ENCODE results near the gene TULP4. TPM values are rescaled to one million over a fixed set of nuclear protein-coding genes. Genes with fewer than 3 reads are reported as not detected.
"Not testable (repeated sequence)": the region's sequence is repeated elsewhere in the genome, so short reads cannot be mapped to it uniquely, and the experiment has no call there.

TULP4 gene
- total RNA-seq, 2 donors from 2014 or later = 111 to 119 TPM

GRCh38 chr6:158388727-158389126, 76.5 kb downstream of the TULP4 start:
- Histone ChIP-seq H3K27me3 (replicated peaks; ENCODE audit: insufficient read depth) (no peaks in the 10 kb centered on the region), H3K9me3 (no peaks in the 10 kb centered on the region), H3K36me3 (no peaks in the 10 kb centered on the region), H3K4me1 (replicated peaks) (no peaks in the 10 kb centered on the region), H3K27ac (no peak overlapping the region), H3K4me3 (no peak overlapping the region)
- 28% methylated on average over 2 of the region's 2 CpGs for WGBS
- DNase-seq (ENCODE audit: low spot score) = no peak
- TF ChIP-seq POLR2A (IDR thresholded peaks at IDR 0.05) = no peak
- TF ChIP-seq CTCF (IDR thresholded peaks at IDR 0.05) = no peak
- no peak for TF ChIP-seq POLR2AphosphoS5 (IDR thresholded peaks at IDR 0.05)
- intact Hi-C loops (cut with DNase I) = no loop called here

- Histone ChIP-seq H3K4me3 (no peak overlapping the region), H3K27ac (no peak overlapping the region), H3K36me3 (no peaks in the 10 kb centered on the region), H3K9me3 (no peaks in the 10 kb centered on the region), H3K4me1 (replicated peaks) (no peaks in the 10 kb centered on the region), H3K27me3 (replicated peaks; ENCODE audit: insufficient read depth) (no peaks in the 10 kb centered on the region)
- no peak for DNase-seq (ENCODE audit: low spot score)
- intact Hi-C loops (cut with DNase I) = no loop called here
- TF ChIP-seq POLR2AphosphoS5 (IDR thresholded peaks at IDR 0.05) (no peak), POLR2A (IDR thresholded peaks at IDR 0.05) (no peak), CTCF (IDR thresholded peaks at IDR 0.05) (no peak)
- 96% methylated on average over 3 of the region's 3 CpGs for WGBS
Observed at GRCh38 chr6:158389193-158389919, 77.1 kb downstream of the TULP4 start.

DNA sequence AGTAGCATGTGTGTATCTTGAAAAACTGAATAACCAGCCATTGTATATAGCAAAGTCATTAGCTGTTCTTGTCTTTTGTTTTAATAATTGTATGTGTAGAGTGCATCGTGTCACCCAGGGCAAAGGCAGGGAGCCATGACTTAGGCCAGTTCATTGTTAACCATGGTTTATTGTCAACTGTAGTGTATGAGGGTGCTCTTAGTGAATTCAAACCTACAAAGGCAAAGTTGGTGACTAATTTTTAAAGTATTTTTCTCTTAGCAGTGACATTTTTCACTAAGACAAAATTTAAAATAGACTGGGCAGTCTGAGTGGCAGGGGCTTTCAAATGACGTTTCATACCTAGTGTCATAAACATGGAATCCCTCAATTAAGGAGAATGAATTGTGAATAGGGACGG, 79.0 kb downstream of the TULP4 start:
- Histone ChIP-seq H3K4me1 (replicated peaks) (no peaks in the 10 kb centered on the region), H3K4me3 (no peak overlapping the region), H3K27ac (no peak overlapping the region), H3K27me3 (replicated peaks; ENCODE audit: insufficient read depth) (no peaks in the 10 kb centered on the region), H3K9me3 (no peaks in the 10 kb centered on the region), H3K36me3 (no peaks in the 10 kb centered on the region)
- WGBS = 92% methylated on average over 3 of the region's 3 CpGs
- TF ChIP-seq CTCF (IDR thresholded peaks at IDR 0.05) (no peak), POLR2AphosphoS5 (IDR thresholded peaks at IDR 0.05) (no peak), POLR2A (IDR thresholded peaks at IDR 0.05) (no peak)
- intact Hi-C loops (cut with DNase I) = no loop called here
- DNase-seq (ENCODE audit: low spot score) = no peak

GRCh38 chr6:158391977-158392376, 79.7 kb downstream of the TULP4 start:
- H3K36me3 ChIP-seq; H3K9me3 ChIP-seq; H3K27me3 ChIP-seq (replicated peaks; ENCODE audit: insufficient read depth); DNase-seq (ENCODE audit: low spot score); H3K4me1 ChIP-seq (replicated peaks); H3K27ac ChIP-seq; H3K4me3 ChIP-seq; intact Hi-C loops (cut with DNase I): not testable (repeated sequence)
- WGBS = 97% methylated on average over 4 of the region's 4 CpGs

- TF ChIP-seq POLR2AphosphoS5 (IDR thresholded peaks at IDR 0.05) (no peak), POLR2A (IDR thresholded peaks at IDR 0.05) (no peak), CTCF (IDR thresholded peaks at IDR 0.05) (no peak)
- intact Hi-C loops (cut with DNase I) = no loop called here
- no peaks in the 10 kb centered on the region for H3K36me3 ChIP-seq
- H3K27ac ChIP-seq = no peak overlapping the region
- DNase-seq (ENCODE audit: low spot score) = no peak
- no peaks in the 10 kb centered on the region for H3K27me3 ChIP-seq (replicated peaks; ENCODE audit: insufficient read depth)
- no peak overlapping the region for H3K4me3 ChIP-seq
- H3K9me3 ChIP-seq = no peaks in the 10 kb centered on the region
- 61% methylated on average over 5 of the region's 5 CpGs for WGBS
- H3K4me1 ChIP-seq (replicated peaks) = no peaks in the 10 kb centered on the region
Observed at GRCh38 chr6:158396136-158396535, 83.9 kb downstream of the TULP4 start.

All from prostate gland (tissue), 2 donors.